H1 (cell line): ENCODE data around the gene LYVE1. TPM values are rescaled to one million over a fixed set of nuclear protein-coding genes. Genes with fewer than 3 reads are reported as not detected.

Experiments
- CTCF ChIA-PET: fragments of 300-600 bp; sonication (Branson Sonifier 250); formaldehyde crosslinking; loops from one replicate; lab custom pipeline; 2021; ENCODE audit not compliant: partially characterized antibody; lab: Charles Lee
- POLR2A ChIA-PET: fragments of 300-600 bp; sonication (Branson Sonifier 250); formaldehyde crosslinking; loops from one replicate; lab custom pipeline; 2021; ENCODE audit warnings: inconsistent platforms; ENCODE audit not compliant: partially characterized antibody; lab: Charles Lee
- DNase-seq, 2 experiments: peaks; one replicate each; pipeline versions ENCODE4 v3.0.0 to v3.0.0-alpha.2; 2010 to 2022; ENCODE audit warnings: low spot score in 2 of 2, low read depth in 1 of 2, mixed read lengths in 1 of 2
- FAIRE-seq: peaks from 2 replicates; lab custom pipeline; 2011; peaks lifted over from hg19 to GRCh38; lab: Jason Lieb, UNC
- H2AFZ ChIP-seq: 2 replicates; pipeline ENCODE4 v1.8.1; 2012; ENCODE audit warnings: low read length, inconsistent platforms
- H2AK5ac ChIP-seq: 2 replicates; pipeline ENCODE4 v1.6.1; 2013; ENCODE audit warnings: low read depth, low read length
- H2BK120ac ChIP-seq: replicated peaks from 2 replicates; pipeline ENCODE3; 2013; ENCODE audit warnings: low read depth, low read length, inconsistent platforms
- H2BK12ac ChIP-seq: 2 replicates; pipeline ENCODE4 v1.6.1; 2013; ENCODE audit warnings: low read depth, low read length
- H2BK15ac ChIP-seq: 2 replicates; pipeline ENCODE4 v1.6.1; 2013; ENCODE audit warnings: low read length
- H2BK20ac ChIP-seq: 2 replicates; pipeline ENCODE4 v1.6.1; 2013; ENCODE audit warnings: low read length
- H2BK5ac ChIP-seq: 2 replicates; pipeline ENCODE4 v1.6.1; 2013; ENCODE audit warnings: low read depth, low read length
- H3K14ac ChIP-seq: 2 replicates; pipeline ENCODE4 v1.6.1; 2013; ENCODE audit warnings: inconsistent platforms; ENCODE audit not compliant: insufficient read length
- H3K18ac ChIP-seq: 2 replicates; pipeline ENCODE4 v1.6.1; 2013; ENCODE audit warnings: low read length; ENCODE audit errors: extremely low read depth
- H3K23ac ChIP-seq: 2 replicates; pipeline ENCODE4 v1.6.1; 2013; ENCODE audit warnings: inconsistent platforms; ENCODE audit not compliant: insufficient read length
- H3K23me2 ChIP-seq: 2 replicates; pipeline ENCODE4 v1.6.1; 2013; ENCODE audit warnings: low read depth, low read length
- H3K27ac ChIP-seq: 2 replicates; pipeline ENCODE4 v1.6.1; 2011; ENCODE audit warnings: low read depth, low read length, inconsistent platforms
- H3K27me3 ChIP-seq, 4 experiments: replicated peaks in 1 of 4; 1 replicate in 1 of 4; 2 replicates in 3 of 4; pipeline versions ENCODE4 v1.6.1 to v1.8.1; 2011 to 2013; ENCODE audit warnings: low read length in 3 of 4, mild to moderate bottlenecking in 3 of 4, inconsistent platforms in 2 of 4, mixed read lengths in 2 of 4, moderate library complexity in 1 of 4; ENCODE audit not compliant: control insufficient read depth in 3 of 4, insufficient read depth in 3 of 4; ENCODE audit errors: extremely low read depth in 1 of 4
- H3K36me3 ChIP-seq, 4 experiments: 2 replicates each; pipeline versions ENCODE4 v1.6.1 to v1.8.1; 2011 to 2013; ENCODE audit warnings: mild to moderate bottlenecking in 4 of 4, low read length in 3 of 4, moderate library complexity in 2 of 4, control low read depth in 1 of 4, inconsistent platforms in 1 of 4; ENCODE audit not compliant: insufficient read depth in 4 of 4, control insufficient read depth in 2 of 4
- H3K4ac ChIP-seq: replicated peaks from 2 replicates; pipeline ENCODE3; 2013; ENCODE audit warnings: low read length, low read depth, mixed read lengths, inconsistent platforms; ENCODE audit not compliant: insufficient read length
- H3K4me1 ChIP-seq, 4 experiments: replicated peaks in 1 of 4; 1 replicate in 1 of 4; 2 replicates in 3 of 4; pipeline versions ENCODE4 v1.6.1 to v1.8.1; 2011 to 2013; ENCODE audit warnings: low read length in 3 of 4, inconsistent platforms in 2 of 4, mixed read lengths in 1 of 4; ENCODE audit not compliant: insufficient read depth in 4 of 4, control insufficient read depth in 3 of 4
- H3K4me2 ChIP-seq, 2 experiments: 2 replicates each; pipeline versions ENCODE4 v1.6.1 to v1.8.1; 2011 to 2013; ENCODE audit warnings: low read depth in 2 of 2, low read length in 2 of 2, control low read depth in 1 of 2, inconsistent platforms in 1 of 2, mild to moderate bottlenecking in 1 of 2; ENCODE audit not compliant: insufficient read depth in 1 of 2
- H3K4me3 ChIP-seq, 4 experiments: fragments of 200-600, 300-600 bp in 1 of 4; sonication (generic), shearing (Covaris generic), sonication (Bioruptor Twin) in 1 of 4; 2 replicates each; pipeline versions ENCODE4 v1.5.1 to v1.8.1; 2011 to 2016; ENCODE audit warnings: low read length in 4 of 4, low read depth in 3 of 4, control low read depth in 2 of 4, inconsistent platforms in 2 of 4, mild to moderate bottlenecking in 2 of 4, mixed read lengths in 1 of 4, moderate library complexity in 1 of 4; ENCODE audit not compliant: insufficient read depth in 2 of 4; ENCODE audit errors: extremely low read depth in 1 of 4
- H3K56ac ChIP-seq: replicated peaks from 2 replicates; pipeline ENCODE3; 2013; ENCODE audit warnings: low read depth, mild to moderate bottlenecking, mixed read lengths, low read length, inconsistent platforms; ENCODE audit not compliant: insufficient read length
- H3K79me1 ChIP-seq: 2 replicates; pipeline ENCODE4 v1.6.1; 2013; ENCODE audit warnings: low read depth, low read length, control low read depth
- H3K79me2 ChIP-seq, 2 experiments: 2 replicates each; pipeline versions ENCODE4 v1.6.1 to v1.8.1; 2012 to 2013; ENCODE audit warnings: low read length in 2 of 2, mild to moderate bottlenecking in 2 of 2, inconsistent platforms in 1 of 2; ENCODE audit not compliant: insufficient read depth in 2 of 2, control insufficient read depth in 1 of 2
- H3K9ac ChIP-seq, 4 experiments: replicated peaks in 1 of 4; 1 replicate in 1 of 4; 2 replicates in 3 of 4; pipeline versions ENCODE4 v1.6.1 to v1.8.1; 2011 to 2013; ENCODE audit warnings: low read depth in 3 of 4, low read length in 3 of 4, control low read depth in 2 of 4, mild to moderate bottlenecking in 2 of 4, moderate library complexity in 2 of 4, inconsistent platforms in 1 of 4; ENCODE audit errors: extremely low read depth in 1 of 4
- H3K9me3 ChIP-seq, 2 experiments: 2 replicates each; pipeline versions ENCODE4 v1.6.1 to v1.8.1; 2012 to 2013; ENCODE audit warnings: mild to moderate bottlenecking in 2 of 2, moderate library complexity in 2 of 2, control low read depth in 1 of 2, inconsistent platforms in 1 of 2, low read depth in 1 of 2, low read length in 1 of 2, mixed read lengths in 1 of 2; ENCODE audit not compliant: insufficient read depth in 2 of 2
- H4K20me1 ChIP-seq, 2 experiments: replicated peaks in 1 of 2; 2 replicates each; pipeline versions ENCODE3 to v1.8.1; 2011 to 2013; ENCODE audit warnings: inconsistent platforms in 2 of 2, low read length in 2 of 2, mild to moderate bottlenecking in 1 of 2; ENCODE audit not compliant: insufficient read depth in 2 of 2, control insufficient read depth in 1 of 2
- H4K5ac ChIP-seq: 2 replicates; pipeline ENCODE4 v1.6.1; 2013; ENCODE audit warnings: low read length, low read depth, mixed read lengths, inconsistent platforms; ENCODE audit not compliant: insufficient read length
- H4K8ac ChIP-seq: 2 replicates; pipeline ENCODE4 v1.8.0; 2013; ENCODE audit warnings: mild to moderate bottlenecking, moderate library complexity, low read length, inconsistent platforms; ENCODE audit not compliant: insufficient read depth; ENCODE audit errors: extremely low read depth
- H4K91ac ChIP-seq: replicated peaks from 2 replicates; pipeline ENCODE3; 2013; ENCODE audit warnings: low read length, mixed read lengths, inconsistent platforms; ENCODE audit not compliant: insufficient read length
- CHD1 ChIP-seq: IDR thresholded peaks from 2 replicates; pipeline ENCODE4 v1.6.1; 2012; ENCODE audit warnings: low read depth, low read length, improper control_type of control experiment
- HDAC6 ChIP-seq: IDR thresholded peaks from one replicate; pipeline ENCODE4 v1.7.1; 2012; ENCODE audit warnings: low read depth, mild to moderate bottlenecking, inconsistent platforms, low read length, moderate library complexity
- NRF1 ChIP-seq: IDR thresholded peaks from 2 replicates; pipeline ENCODE4 v1.6.1; 2011; ENCODE audit warnings: mild to moderate bottlenecking, low read depth, low read length, improper control_type of control experiment
- POU5F1 ChIP-seq: IDR thresholded peaks from 2 replicates; pipeline ENCODE4 v1.6.1; 2011; ENCODE audit warnings: low read depth, mild to moderate bottlenecking, low read length, moderate library complexity
- SIN3A ChIP-seq, 2 experiments: IDR thresholded peaks in 1 of 2; conservative IDR thresholded peaks in 1 of 2; 2 replicates each; pipeline ENCODE4 v1.6.1; 2011 to 2012; ENCODE audit warnings: low read length in 2 of 2, improper control_type of control experiment in 1 of 2, low read depth in 1 of 2, mild to moderate bottlenecking in 1 of 2
- SP4 ChIP-seq: IDR thresholded peaks from 2 replicates; pipeline ENCODE4 v1.6.1; 2012; ENCODE audit warnings: low read length, inconsistent platforms
- SRF ChIP-seq: IDR thresholded peaks from 2 replicates; pipeline ENCODE4 v1.6.1; 2011; ENCODE audit warnings: mild to moderate bottlenecking, low read depth, low read length, moderate library complexity
- polyA plus RNA-seq, 7 experiments: library from polyadenylated mRNA; depleted of rRNA in 3 of 7; stranded (reverse) in 5 of 7; unstranded in 2 of 7; fragments of >200 nt in 5 of 7; fragments of 200-250 nt in 2 of 7; gene quantifications; 1 replicate in 5 of 7; 2 replicates in 1 of 7; 4 replicates in 1 of 7; pipeline versions ENCODE4 v1.2.1 to v1.2.3, GENCODE V29; 2011 to 2013; ENCODE audit warnings: missing spikeins in 2 of 7, mixed read lengths in 2 of 7
- total RNA-seq: library from RNA; stranded (reverse); fragmentation: NEBNext Ultra II Directional; extraction: Animal tissue kit (Norgen Biotek cat#: 25700); gene quantifications from 2 replicates; pipeline ENCODE4 v1.2.1, GENCODE V29; 2021

The LYVE1 gene
- total and polyA plus RNA-seq, 2 of the 8 experiments (the other 6 are each of a cell fraction or from before 2014, with no cell fraction given), result 0.09 TPM; not detected in 1

DNA sequence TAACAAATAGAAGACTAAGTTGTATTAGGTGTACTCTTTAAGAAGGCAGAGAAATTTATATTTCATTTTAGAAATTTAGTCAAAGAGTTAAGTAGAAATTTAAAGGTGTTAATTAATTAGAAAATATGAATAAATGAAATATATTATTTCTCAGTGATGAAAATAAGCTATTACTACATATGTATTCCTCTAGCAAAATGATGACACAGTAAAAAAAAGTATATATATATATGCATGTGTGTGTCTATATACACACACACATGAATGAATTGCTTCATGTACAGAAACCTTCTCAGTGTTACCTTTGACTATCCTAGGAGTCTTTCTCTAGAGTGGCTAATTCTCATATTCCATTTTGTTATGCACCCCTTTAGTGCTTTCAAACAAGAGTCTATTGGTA, 35.1 kb downstream of the LYVE1 start:
- Histone ChIP-seq H2AFZ (no peak overlapping the region), H3K79me1 (no peaks in the 10 kb centered on the region; the same call in 1 of the 2 replicates), H3K14ac (no peak overlapping the region), H3K56ac (no peak overlapping the region), H3K9ac (no peak overlapping the region), H3K23ac (no peak overlapping the region), H3K27ac (no peak overlapping the region), H3K4ac (no peak overlapping the region), H3K18ac (no peak overlapping the region), H4K20me1 (no peaks in the 10 kb centered on the region), H3K4me3 (no peak overlapping the region), H2BK20ac (no peak overlapping the region), H2AK5ac (no peak overlapping the region), H2BK15ac (no peak overlapping the region), H3K79me2 (no peaks in the 10 kb centered on the region), H3K23me2 (no peaks in the 10 kb centered on the region), H3K4me2 (no peak overlapping the region)
- no peak for DNase-seq
- CTCF ChIA-PET, result interaction anchor here (0.6 to 4.6 kb wide), 2 partner anchors 8 to 107 kb away, joined by 3 to 26 read pairs; partner anchors contain the start of gene RNF141
- FAIRE-seq, result no peak
- TF ChIP-seq CHD1 (no peak), NRF1 (no peak), HDAC6 (no peak), SP4 (no peak), SRF (no peak), SIN3A (conservative IDR thresholded peaks at IDR 0.05 in 1 of 2, IDR thresholded peaks at IDR 0.05 in 1 of 2; ENCODE audit: low read depth in 1 of 2, low read length in 2 of 2) (no peak), POU5F1 (no peak)
- TF ChIP-seq, all 59 proteins: peak for 0
- H4K91ac ChIP-seq, result no peak overlapping the region
- POLR2A ChIA-PET, result interaction anchor here (1.8 kb wide), 1 partner anchor 12 kb away, joined by 5 read pairs; no protein-coding TSS in a partner anchor
- peaks cover 0 to 4% (median 0%) of the 10 kb centered on the region in 4 experiments; a peak in 1 of 8 replicates for H3K36me3 ChIP-seq
- no peak overlapping the region for H2BK12ac ChIP-seq
- no peak overlapping the region for H4K5ac ChIP-seq
- H3K27me3 ChIP-seq, result no peaks in the 10 kb centered on the region
- no peaks in the 10 kb centered on the region for H3K9me3 ChIP-seq
- H3K4me1 ChIP-seq, result no peaks in the 10 kb centered on the region
- no peak overlapping the region for H2BK5ac ChIP-seq
- H2BK120ac ChIP-seq, result no peak overlapping the region
- H4K8ac ChIP-seq, result no peak overlapping the region
